GM19099 (cell line): Measurements from ENCODE around the gene MICAL3.

Experiments used
- POLR2A ChIP-seq: IDR thresholded peaks from 3 replicates; pipeline ENCODE4 v1.6.1; 2011; ENCODE audit warnings: low read depth; ENCODE audit not compliant: insufficient read length; ENCODE audit errors: extremely low read depth

MICAL3 gene

DNA sequence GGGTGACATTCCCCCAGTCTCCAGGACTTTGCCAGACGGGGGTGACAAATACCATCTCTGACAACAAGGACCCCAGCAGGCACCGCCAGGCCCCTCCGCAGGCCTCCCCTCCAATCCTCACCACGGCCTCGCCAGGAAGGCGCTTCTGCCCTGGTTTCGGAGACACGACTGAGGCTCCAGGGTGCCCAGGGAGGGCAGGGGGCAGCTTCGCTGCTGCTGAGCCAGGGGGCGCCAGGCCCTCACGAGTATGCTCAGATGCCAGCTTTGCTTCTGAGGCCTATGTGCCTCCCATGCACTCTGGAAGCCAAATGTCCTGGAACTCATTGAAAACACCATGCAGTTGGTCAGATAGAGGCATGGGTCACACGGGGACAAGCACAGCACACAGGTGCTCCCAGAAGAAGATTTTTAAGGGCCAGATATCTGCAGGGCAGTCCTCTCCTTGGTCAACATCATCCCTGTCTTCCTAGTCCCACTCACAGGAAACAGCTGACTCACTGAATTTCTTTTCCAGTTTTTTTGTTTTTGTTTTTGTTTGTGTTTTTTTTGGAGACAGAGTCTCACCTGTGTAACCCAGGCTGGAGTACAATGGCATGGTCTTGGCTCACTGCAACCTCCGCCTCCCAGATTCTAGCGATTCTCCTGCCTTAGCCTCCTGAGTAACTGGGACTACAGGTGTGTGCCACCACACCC is 270.0 kb downstream of the MICAL3 start:
- TF ChIP-seq POLR2A = no peak

DNA sequence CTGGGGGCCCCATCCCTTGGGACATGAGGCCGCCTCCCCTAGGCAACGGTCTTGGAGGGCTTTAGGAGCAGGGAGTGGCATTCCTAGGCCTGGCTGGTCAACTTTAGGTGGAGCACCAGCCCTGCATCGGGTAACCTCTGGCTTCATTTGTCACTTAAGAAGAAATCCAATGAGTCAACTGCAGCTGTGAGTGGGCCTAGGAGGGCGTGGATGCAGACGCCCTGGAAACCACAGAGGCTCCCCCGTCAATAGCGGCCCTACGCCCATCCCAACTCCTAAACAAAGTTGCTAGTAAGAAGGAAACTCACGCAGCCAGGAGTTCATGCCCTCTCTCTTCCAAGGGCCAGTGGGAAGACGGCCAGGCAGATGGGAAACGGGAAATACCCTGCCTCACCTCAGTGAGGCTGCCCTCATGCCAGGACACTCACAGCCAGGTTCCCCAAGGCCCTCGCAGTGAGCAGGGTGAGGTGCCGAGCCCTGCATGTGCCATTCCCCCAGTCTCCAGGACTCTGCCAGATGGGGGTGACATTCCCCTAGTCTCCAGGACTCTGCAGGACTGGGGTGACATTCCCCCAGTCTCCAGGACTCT is 270.9 kb downstream of the MICAL3 start:
- no peak for TF ChIP-seq POLR2A

DNA sequence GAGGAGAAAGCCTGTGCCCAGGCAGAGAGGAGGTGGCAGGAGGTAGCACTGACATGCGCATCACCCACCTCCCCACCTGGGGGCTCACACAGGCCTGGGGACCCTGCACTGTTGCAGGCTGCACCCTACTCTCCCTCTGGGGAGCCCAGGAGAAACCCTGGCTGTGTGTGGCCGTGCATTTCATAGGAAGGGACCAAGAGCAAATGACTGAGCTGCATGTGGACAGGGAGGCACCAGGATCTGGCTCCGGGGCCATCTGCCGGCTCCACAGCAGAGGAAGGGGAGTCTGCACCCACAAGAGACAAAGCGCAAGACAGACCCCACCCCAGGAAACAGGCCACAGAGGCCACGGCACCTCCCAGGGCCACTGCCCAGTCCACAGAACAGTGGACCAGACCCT is 272.8 kb downstream of the MICAL3 start:
- no peak for TF ChIP-seq POLR2A

GRCh38 chr22:17749605-17750395 is 274.6 kb downstream of the MICAL3 start:
- TF ChIP-seq POLR2A = no peak

DNA sequence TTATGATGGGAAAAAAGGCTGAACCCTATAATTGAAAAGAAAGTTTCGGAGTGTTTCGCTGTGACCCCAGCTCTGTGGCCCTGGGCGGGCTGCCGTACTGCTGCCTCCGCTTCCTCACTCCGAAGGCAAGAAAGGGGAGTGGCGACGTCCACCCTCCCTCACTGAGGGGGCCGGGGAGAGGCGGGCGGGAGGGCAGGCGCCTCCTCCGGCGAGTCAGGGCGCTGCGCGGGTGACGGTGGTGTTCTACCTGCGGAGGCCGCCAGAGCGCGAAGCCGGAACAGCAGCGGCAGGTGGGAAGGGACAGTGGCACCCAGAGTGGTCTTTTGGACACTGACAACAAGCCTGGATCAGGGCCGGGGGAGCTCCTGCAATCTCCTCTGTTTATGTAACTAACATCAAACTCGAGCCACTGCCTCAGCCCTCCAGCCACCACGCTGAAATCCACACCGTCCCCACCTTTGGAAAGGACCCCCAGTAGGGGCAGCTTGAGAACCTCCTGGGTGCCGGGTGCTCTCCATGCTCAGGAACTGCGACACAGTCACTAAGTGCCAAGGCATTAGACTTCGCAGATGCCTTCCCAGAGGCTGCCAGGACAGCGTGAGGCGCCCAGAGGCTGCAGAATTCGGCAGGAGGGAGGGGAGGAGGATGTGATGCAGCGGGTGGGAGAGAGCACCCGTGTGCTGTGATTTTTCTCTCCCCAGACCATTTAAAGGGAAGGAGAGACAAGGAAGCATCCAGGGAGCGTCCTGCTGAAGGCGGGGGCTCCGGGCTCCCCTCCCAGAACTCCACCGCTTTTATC is 275.6 kb downstream of the MICAL3 start:
- no peak for TF ChIP-seq POLR2A

GRCh38 chr22:17746916-17747315 is 277.4 kb downstream of the MICAL3 start:
- no peak for TF ChIP-seq POLR2A

- TF ChIP-seq POLR2A = no peak
Measured at GRCh38 chr22:17744430-17744829, 279.9 kb downstream of the MICAL3 start.

DNA sequence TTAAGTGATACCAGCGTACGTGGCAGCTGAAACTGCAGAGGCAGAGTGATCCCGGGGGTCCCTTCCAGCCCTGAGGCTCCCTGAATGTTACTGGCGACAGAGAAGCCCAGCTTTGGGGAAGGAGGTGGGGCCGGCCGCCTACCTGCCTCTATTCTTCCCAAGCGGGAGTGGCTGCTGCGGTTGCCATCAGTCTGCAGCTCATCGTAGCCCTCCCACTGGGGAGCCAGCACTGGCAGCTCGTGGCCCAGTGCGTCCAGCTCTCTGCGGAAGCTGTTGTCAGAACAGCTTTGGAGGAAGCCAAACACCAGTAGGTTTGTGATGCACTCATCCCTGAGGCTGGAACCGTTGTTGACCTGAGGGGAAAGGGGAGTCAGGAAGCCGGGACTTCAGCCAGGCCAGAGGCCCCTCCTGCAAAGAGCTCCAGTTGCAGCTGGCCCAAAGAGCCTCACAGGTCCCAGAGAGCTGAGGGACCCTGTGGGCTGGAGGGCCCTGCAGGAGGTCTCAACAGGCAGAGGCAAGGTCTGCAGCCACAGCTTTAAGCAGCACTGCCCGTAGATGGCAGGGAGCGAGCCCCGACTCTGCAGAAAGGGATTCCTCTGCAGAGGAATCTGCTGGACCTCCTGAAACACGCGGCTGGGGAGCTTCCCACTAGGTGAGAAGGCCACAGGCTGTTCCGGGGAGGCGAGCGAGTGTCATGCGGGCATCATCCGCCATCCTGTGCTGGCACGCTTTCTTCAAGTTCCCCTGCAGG is 280.5 kb downstream of the MICAL3 start:
- no peak for TF ChIP-seq POLR2A

GRCh38 chr22:17742527-17742902 is 281.8 kb downstream of the MICAL3 start:
- no peak for TF ChIP-seq POLR2A

DNA sequence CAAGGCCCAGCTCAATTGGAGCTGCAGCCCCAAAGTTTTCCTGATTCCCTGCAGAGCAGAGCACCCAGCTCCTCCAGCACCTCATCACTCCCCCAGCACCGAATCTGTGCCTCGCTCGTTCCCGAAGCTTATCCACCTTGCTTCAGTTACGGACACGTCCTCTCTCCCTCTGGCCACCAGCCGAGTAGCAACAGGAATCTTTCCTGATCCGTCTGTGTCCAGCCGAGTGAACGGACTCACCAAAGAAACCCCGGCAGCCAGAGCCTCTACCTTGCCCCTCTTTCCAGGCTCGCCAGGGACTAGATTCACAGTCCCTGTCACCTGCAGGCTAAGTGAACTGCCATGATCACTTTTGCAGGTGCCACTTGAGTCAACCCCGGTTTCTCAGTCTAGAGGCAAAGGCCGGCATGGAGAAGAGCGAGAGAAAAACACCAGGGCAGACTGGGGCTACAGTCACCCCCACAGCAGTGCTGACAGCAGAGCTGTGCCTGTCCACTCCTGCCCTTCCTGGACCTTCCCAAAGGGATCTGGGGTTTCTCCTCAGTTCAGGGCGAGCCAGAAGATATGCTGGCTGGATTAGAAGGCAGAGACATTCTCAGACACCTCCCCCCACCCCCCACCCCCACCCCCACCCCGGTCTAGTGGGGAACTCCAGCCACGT is 282.4 kb downstream of the MICAL3 start:
- no peak for TF ChIP-seq POLR2A

DNA sequence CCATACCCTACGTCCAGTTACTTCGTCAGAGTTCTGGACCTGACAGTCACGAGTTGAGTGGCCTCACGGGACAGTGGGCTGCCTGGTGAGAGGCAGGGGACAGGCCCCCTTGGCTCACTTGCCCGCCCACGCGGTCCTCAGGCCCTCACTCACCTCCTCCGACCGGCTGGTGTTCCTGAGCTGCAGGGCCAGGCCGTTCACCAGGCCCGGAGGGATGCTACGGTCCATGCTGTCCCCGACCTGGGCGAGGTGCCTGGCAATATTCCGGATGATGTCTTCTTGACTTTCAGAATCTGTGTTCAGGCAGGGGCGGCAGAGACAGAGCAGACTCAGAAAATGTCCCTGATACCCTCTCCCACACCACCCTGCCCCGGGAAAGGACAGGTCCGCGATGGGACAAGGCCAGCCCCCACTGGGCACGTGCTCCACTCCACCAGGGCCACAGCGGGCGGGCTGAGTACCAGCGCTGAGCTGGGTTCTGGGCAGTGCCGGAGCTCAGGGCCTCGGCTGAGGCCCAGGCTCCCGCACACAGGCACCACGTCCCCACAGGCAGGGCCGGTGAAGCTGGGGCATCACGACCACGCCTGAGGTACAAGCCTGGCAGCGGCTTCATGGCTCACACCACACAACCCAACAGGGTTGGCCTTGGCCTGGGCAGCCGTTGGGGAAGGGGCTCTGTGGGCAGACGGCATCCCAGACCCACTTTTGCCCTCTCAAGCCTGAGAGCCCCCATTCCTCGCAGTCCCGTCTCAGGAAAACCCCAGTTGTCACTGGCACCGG is 285.0 kb downstream of the MICAL3 start:
- TF ChIP-seq POLR2A = no peak

- no peak for TF ChIP-seq POLR2A
Measured at GRCh38 chr22:17738386-17739128, 285.8 kb downstream of the MICAL3 start.
